KOPT-K1 (cell line): ENCODE data around the gene CCDC170.

Experiments used
- H3K27ac ChIP-seq: fragments of 200-600 bp; sonication (generic); 2 replicates; pipeline ENCODE4 v1.5.1; 2016; ENCODE audit warnings: antibody characterized with exemption, mild to moderate bottlenecking, low read depth, low read length; ENCODE audit not compliant: poor library complexity, severe bottlenecking
- H3K36me3 ChIP-seq: fragments of 200-600 bp; sonication (generic); 2 replicates; pipeline ENCODE4 v1.5.1; 2017; ENCODE audit warnings: antibody characterized with exemption, mild to moderate bottlenecking, low read length, moderate library complexity; ENCODE audit not compliant: insufficient read depth
- H3K9me3 ChIP-seq: fragments of 200-600 bp; sonication (generic); 2 replicates; pipeline ENCODE4 v1.5.1; 2017; ENCODE audit warnings: antibody characterized with exemption, low read length, mild to moderate bottlenecking; ENCODE audit not compliant: insufficient read depth, poor library complexity, severe bottlenecking

The CCDC170 gene

GRCh38 chr6:151664390-151664789, 170.6 kb downstream of the CCDC170 start:
- H3K9me3 ChIP-seq, result no peaks in the 10 kb centered on the region
- H3K27ac ChIP-seq, result no peak overlapping the region
- H3K36me3 ChIP-seq, result no peaks in the 10 kb centered on the region

GRCh38 chr6:151665329-151665728, 171.5 kb downstream of the CCDC170 start:
- no peaks in the 10 kb centered on the region for H3K9me3 ChIP-seq
- no peaks in the 10 kb centered on the region for H3K36me3 ChIP-seq
- H3K27ac ChIP-seq, result no peak overlapping the region

GRCh38 chr6:151666526-151666925, 172.7 kb downstream of the CCDC170 start:
- Histone ChIP-seq H3K36me3 (no peaks in the 10 kb centered on the region), H3K9me3 (no peaks in the 10 kb centered on the region), H3K27ac (no peak overlapping the region)

- Histone ChIP-seq H3K36me3 (no peaks in the 10 kb centered on the region), H3K9me3 (no peaks in the 10 kb centered on the region), H3K27ac (no peak overlapping the region)
These were observed 175.4 kb downstream of the CCDC170 start for GRCh38 chr6:151669208-151669560.

- Histone ChIP-seq H3K36me3 (no peaks in the 10 kb centered on the region), H3K9me3 (no peaks in the 10 kb centered on the region), H3K27ac (no peak overlapping the region)
These were observed 176.3 kb downstream of the CCDC170 start for GRCh38 chr6:151670116-151670515.
